Kidney glomerular epithelial cell (primary cell): ENCODE data around the gene WIPF3.

Experiments used
- DNase-seq: peaks from one replicate; lab custom pipeline; 2025; lab: John Stamatoyannopoulos, UW

WIPF3 gene

DNA sequence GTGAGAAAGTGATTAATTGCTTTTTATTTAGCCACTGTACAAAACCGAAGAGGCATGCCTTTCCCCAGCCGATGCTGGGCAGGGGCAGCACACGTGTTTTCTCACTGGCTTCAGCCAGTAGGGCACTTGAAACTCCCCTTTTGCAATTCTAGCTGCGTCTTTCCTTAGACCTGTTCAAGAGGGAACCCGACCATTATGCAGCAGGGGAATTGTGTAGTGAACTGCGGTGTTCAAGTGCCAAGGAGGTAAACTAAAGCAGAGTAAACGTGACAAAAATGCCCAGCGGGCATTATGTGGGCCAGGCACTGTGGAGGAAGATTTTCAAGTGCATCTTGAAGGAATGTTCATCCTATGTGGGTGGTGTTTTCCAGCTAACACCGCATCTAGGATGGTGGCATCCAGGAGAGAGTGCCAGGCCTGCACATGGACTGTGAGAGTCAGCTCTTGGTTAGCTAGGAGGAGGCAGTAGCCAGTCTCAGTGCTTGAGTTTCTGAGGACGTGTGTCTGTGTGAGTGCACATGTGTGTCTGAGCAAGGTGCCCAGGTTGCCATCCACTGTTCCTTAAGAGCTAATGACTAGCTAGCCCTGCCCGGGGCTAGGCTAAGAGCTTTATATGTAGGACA, 3.3 kb downstream of the WIPF3 start:
- no peak for DNase-seq

DNA sequence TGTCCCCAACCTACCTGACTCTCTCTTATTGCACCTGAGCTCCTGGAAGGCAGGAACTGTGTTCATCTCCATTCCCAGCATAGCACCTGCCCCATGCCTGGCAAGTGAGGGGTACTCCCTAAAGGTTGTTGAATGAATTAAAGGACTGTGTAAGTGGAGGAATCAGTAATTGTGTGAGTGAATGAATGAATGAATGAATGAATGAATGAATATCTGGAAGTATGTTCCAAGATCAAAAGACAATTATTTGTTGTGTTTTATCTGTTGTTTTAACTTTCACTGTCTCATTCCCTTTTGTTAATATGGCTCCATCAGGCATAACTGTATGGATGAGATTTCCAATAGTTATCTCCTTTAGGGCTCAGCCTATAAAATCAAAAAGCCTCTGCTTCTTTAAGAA, 4.0 kb downstream of the WIPF3 start:
- DNase-seq, result no peak

- DNase-seq, result no peak
Observed at GRCh38 chr7:29810813-29811482, 4.6 kb downstream of the WIPF3 start.

DNA sequence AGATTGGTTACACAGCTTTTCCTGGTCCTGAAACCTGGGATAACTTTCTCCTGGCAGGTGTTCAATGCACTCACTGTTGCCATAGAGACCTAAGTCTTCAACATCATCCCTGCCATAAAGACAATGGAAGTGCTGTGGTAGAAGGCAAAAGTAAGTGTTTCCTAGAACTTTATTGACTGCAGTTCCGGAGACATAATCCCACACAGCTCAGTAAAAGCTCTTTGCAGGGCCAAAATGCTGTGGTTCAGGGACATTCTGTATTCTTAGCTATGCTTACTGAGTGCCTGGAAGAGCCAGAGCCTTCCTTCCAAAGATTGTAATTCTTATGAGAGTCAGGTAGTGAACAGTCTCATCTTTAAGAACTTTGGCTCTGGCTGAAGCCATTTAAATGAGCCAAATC, 5.3 kb downstream of the WIPF3 start:
- DNase-seq, result no peak

DNA sequence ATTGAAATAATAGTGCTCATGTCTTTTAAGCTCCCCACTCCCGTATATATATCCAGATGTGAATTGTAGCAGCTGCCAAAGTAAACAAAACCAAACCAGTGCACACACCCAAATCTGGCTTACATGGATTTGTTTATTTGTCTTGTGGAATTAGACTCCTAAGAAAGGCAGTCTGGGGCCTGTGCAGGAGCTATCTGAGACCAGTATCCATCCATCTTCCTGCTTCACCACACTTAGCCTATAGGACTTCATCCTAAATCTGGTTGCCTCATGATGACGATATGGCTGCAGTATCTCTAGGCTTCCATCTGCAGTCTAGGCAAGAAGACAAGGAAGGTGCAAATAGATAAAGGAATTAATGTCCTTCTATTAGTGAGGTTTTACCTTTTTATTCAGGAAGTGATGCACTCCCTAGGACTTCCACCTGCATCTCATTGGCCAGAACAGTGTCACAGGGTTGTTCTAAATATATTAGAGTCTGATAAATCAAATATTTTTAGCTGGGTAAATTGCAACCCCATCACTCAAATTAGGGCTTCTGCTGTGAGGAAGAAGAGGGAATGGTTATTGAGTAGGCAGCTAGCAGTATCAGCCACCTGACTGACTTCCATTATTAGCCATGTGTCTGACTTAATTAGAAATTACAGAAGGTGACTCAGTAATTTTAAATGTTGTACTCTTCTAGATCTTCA, 6.0 kb downstream of the WIPF3 start:
- DNase-seq, result no peak

DNA sequence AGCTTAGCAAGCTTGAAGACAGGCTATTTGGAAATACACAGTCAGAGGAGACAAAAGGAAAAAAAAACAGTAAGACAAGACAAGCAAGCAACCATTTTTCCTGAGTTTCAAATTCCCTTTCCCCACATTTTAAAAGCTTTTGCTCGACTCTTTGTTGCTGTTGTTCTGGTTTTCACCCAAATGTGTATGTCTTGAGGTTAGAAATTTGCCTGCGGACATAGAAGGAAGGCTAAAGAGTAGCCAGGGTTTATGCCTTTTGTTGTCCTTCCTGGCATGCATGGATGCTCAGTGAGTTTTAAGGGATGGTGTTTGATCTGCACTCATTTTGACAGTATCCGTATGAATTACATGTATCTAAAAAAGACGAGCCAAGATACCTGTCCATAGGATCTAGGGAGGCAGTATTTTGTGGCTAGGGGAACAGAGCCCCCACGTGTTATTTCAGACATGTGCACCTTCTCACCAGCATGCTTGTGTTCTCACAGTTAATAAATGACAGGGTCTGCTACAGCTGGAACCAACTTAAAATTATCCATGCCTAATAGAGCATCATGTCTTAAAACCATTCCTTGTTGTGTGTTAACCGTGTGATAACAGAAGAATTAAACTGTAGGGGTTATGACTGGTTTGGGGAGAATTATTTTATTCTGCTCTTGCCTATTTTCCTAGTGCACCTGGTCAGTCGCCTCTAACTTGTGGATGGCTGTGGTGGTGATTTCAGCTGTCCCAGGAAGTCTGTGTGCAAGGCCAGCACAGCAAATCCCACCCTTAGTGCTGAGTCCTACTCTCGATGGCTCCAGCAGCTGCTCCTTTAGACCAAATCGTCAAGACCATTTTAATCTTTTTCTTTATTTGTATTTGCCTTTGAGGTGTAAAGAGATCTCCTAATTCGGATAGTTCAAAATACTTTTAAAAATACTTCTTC, 9.1 kb downstream of the WIPF3 start:
- no peak for DNase-seq

DNA sequence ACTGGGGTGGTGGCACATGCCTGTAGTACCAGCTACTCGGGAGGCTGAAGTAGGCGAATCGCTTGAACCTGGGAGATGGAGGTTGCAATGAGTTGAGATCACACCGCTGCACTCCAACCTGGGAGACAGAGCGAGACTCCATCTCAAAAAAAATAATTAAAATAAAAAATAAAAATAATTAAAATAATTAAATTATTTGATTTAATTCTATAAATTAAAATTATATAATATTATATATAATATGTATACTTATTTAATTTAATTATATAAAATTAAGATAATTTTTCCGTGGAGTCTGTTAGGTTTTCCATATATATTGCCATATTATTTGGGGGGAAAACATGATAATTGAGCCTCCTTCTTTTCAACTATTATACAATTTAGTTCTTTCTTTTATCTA, 12.0 kb downstream of the WIPF3 start:
- no peak for DNase-seq

DNA sequence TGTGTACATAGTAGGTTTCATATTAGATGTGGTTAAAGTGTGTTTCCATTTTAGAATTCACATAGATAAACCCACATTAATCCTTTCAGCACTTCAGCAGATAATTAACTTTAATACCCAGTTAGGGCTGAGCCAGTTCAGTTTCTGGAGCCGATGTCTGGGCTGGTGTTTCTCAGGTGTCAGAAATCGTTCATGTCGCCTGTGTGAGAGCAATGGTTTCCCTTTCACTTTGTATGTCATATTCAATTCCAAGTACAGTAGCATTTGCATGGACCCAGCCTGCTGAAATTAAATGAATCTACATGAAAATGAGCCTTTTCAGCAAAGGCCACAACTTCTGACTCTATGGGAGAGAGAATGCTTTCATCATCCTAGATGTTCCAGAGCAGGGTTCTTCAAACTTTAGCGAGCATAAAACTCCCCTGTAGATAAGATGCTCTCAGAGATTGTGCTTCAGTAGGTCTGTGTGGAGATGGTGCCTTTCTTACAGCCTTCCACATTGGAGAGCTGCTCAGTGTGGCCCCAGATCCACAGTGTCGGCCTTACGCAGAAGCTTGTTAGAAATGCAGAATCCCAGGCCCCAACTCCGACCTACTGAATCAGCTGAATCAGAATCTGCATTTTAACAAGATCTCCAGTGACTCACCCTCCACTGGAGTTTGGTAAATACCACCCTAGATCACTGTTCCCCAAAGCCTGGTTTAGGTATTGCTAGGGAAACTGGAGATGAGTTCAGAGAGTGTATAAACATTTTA, 19.6 kb downstream of the WIPF3 start:
- no peak for DNase-seq

GRCh38 chr7:29826530-29826822, 20.2 kb downstream of the WIPF3 start:
- DNase-seq, result no peak

DNA sequence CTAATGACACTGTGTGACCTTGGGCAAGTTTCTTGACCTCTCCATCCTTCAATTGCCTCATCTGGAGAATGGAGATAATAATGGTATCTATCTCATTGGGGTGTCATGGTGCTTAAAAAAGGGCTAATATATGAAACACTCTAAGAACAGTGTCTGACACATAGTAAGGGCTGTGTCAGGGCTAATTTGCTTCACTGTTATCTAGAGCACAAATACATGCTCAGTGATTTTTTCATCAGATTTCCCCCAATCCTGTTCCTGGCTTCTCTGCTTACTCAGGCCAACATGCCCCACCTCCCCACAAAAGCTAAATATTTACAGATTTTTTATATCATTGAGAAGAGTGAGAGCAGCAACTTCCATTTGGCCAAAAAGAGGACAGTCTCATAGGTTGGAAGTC, 20.6 kb downstream of the WIPF3 start:
- DNase-seq, result no peak

- no peak for DNase-seq
Observed at GRCh38 chr7:29831705-29832104, 25.4 kb downstream of the WIPF3 start.

DNA sequence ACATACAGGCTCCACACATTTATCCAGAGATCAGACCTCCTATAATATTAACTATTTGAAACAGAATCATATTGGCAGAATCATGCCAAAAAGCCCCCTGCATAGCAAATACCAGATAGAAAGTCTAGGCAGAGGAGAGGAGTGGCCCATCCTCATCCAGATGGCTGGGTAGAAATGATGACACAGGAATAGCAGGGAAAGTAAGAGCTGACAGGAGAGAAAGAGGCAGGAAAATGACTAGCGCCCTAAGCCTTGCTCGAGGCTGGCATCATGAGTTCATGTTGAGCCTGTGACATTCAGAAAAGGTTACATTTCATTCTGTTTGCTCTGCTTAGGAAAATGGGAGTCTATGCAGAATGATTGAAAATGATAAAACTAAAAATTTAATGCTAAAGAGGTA, 27.6 kb downstream of the WIPF3 start:
- DNase-seq, result no peak

DNA sequence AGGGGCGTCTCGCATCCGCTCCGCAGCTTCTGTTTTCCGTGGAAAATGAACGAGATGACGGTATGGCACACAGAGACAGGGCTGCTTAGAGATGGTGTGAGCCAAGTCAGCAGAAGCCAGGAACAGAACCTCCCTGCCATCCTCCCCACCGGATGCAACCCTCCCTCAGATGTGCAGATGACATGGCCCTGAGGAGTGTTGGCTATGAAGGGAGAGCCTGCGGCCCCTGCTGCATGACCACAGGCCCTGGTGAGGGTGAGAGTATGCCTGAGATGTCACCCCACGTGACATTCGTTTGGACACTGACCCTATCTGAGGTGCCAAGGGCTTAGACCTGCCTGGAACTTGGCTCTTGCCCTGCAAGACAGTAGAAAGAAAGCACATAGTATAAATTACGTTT, 29.4 kb downstream of the WIPF3 start:
- DNase-seq, result no peak

- DNase-seq, result no peak
Observed at GRCh38 chr7:29839302-29839701, 33.0 kb downstream of the WIPF3 start.

- no peak for DNase-seq
Observed at GRCh38 chr7:29839921-29840320, 33.6 kb downstream of the WIPF3 start.

- DNase-seq, result no peak
Observed at GRCh38 chr7:29840701-29841100, 34.4 kb downstream of the WIPF3 start.

DNA sequence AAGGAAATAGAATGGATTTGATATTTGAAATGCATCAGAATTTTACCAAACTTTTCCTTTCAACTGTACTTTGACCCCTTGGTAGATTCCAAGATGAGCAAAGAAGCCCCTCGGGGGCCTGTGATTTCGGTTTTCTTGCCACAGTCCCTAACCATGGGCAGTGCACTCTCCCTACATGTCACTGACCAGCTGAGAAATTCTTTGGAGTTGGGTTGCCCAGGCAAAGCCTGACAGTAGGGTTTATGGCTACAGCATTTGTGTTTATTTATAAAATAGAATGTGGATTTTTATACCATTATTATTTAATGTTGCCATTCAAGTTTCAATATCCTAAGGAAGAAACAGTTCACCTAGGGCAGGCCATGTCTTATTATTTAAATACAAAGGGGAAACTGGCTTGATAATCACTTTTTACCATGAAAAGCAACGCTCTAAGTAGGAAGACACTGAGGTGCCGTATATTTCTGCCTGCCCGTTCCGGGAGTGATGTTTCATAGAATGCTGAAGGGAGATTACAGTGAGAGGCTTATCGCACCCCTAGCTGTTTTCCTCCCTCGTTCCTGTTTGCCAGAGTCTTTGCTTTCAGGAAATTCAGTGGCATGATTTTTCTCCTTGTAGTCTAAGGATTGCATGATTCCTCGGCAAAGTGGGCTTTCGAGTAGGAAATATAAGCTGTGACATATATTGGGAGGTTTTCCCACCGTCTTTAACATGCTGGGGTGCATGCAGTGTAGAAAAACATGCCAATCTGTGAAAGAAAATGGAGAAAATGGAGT, 35.8 kb downstream of the WIPF3 start:
- DNase-seq, result no peak

GRCh38 chr7:29843093-29843492, 36.8 kb downstream of the WIPF3 start:
- no peak for DNase-seq

GRCh38 chr7:29843726-29844125, 37.4 kb downstream of the WIPF3 start:
- no peak for DNase-seq

GRCh38 chr7:29844559-29844958, 38.3 kb downstream of the WIPF3 start:
- no peak for DNase-seq

GRCh38 chr7:29847496-29847895, 41.2 kb downstream of the WIPF3 start:
- DNase-seq, result no peak
